GM23338 (cell line): ENCODE measurements around the gene KIAA1614.
A peak's percentile ranks its signal among the peaks of the same experiment; 100 is the strongest.

Experiments
- CREB1 ChIP-seq: fragments of 250-450 bp; sonication (Bioruptor Pico); IDR thresholded peaks from 2 replicates; pipeline ENCODE4 v1.5.0; 2020; ENCODE audit warnings: low read depth, mild to moderate bottlenecking, moderate library complexity
- EZH2 ChIP-seq: fragments of 200-600 bp; sonication (generic); IDR thresholded peaks from one replicate; pipeline ENCODE4 v1.8.0; 2017; ENCODE audit warnings: antibody characterized with exemption, mild to moderate bottlenecking, low read depth; ENCODE audit not compliant: unreplicated experiment
- EZH2phosphoT487 ChIP-seq: fragments of 200-600 bp; sonication (generic); IDR thresholded peaks from one replicate; pipeline ENCODE4 v1.8.1; 2018; ENCODE audit warnings: antibody characterized with exemption; ENCODE audit not compliant: unreplicated experiment
- NANOG ChIP-seq: IDR thresholded peaks from 2 replicates; pipeline ENCODE4 v1.6.1; 2016; ENCODE audit warnings: antibody characterized with exemption, borderline replicate concordance
- POLR2AphosphoS5 ChIP-seq: IDR thresholded peaks from 2 replicates; pipeline ENCODE4 v1.6.1; 2016; ENCODE audit warnings: antibody characterized with exemption, low read depth
- ZNF331 ChIP-seq: fragments of 250-450 bp; sonication (Bioruptor Pico); IDR thresholded peaks from 2 replicates; pipeline ENCODE4 v1.5.0; 2020; ENCODE audit warnings: low read depth, mild to moderate bottlenecking, moderate library complexity
- TF ChIP-seq, protein P1 (sequence below), 2 experiments: fragments of 200-600 bp in 1 of 2; sonication (generic) in 1 of 2; conservative IDR thresholded peaks; 2 replicates each; pipeline versions ENCODE4 v1.5.1 to v1.6.1; 2016 to 2017; ENCODE audit warnings: antibody characterized with exemption in 2 of 2, low read depth in 2 of 2, mild to moderate bottlenecking in 2 of 2, moderate library complexity in 1 of 2
- TF ChIP-seq, protein P2 (sequence below): IDR thresholded peaks from one replicate; pipeline ENCODE4 v1.6.1; 2018; ENCODE audit warnings: antibody characterized with exemption; ENCODE audit not compliant: unreplicated experiment

DNA sequence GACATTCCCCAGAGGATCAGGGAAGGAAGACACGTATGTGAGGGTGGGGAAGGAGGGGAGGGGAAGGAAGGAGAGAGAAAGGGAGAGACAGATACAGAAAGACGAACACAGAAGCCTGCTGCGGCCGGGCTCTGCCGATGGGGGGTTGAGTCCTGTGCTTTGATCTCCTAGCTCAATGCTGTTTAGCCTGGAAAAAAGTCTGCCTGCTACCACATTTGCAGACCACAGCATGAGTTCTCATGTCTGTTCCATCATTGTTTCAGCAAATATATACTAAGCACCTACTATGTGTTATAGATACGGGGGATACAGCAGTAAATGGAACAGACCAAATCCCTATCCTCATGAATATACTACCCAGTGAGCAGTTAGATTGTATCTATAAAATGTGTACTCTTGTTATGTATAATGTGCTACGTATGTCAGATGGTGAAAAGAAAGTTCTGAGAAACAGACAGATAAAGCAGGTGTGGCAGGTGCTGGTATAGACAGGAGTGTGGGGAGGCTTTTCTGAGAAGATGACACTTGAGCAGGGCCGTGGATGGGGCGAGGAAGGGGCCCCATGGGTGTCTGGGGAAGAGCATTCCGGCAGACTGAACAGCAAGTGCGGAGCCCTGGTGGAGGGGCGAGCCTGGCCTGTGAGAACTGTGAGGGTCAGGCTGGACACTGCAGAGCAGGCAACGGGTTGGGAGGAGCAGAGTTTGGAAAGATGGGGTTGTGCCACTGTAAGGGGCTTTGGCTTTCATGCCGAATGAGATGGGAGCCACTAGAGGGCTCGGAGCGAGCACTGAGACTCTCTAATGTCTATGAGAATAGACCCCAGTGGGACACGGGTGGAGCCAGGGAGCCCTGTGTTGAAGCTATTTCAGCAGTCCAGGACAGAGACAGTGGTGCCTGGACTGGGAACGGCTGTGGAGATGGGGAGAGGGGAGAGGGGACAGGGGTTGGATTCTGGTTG lies 34.1 kb downstream of the KIAA1614 start:
- TF ChIP-seq, protein P1, sequence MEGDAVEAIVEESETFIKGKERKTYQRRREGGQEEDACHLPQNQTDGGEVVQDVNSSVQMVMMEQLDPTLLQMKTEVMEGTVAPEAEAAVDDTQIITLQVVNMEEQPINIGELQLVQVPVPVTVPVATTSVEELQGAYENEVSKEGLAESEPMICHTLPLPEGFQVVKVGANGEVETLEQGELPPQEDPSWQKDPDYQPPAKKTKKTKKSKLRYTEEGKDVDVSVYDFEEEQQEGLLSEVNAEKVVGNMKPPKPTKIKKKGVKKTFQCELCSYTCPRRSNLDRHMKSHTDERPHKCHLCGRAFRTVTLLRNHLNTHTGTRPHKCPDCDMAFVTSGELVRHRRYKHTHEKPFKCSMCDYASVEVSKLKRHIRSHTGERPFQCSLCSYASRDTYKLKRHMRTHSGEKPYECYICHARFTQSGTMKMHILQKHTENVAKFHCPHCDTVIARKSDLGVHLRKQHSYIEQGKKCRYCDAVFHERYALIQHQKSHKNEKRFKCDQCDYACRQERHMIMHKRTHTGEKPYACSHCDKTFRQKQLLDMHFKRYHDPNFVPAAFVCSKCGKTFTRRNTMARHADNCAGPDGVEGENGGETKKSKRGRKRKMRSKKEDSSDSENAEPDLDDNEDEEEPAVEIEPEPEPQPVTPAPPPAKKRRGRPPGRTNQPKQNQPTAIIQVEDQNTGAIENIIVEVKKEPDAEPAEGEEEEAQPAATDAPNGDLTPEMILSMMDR (conservative IDR thresholded peaks at IDR 0.05; ENCODE audit: low read depth in 2 of 2) = peak; percentile 24 to 48; a peak in 3 of 4 replicates
- TF ChIP-seq, protein P2, sequence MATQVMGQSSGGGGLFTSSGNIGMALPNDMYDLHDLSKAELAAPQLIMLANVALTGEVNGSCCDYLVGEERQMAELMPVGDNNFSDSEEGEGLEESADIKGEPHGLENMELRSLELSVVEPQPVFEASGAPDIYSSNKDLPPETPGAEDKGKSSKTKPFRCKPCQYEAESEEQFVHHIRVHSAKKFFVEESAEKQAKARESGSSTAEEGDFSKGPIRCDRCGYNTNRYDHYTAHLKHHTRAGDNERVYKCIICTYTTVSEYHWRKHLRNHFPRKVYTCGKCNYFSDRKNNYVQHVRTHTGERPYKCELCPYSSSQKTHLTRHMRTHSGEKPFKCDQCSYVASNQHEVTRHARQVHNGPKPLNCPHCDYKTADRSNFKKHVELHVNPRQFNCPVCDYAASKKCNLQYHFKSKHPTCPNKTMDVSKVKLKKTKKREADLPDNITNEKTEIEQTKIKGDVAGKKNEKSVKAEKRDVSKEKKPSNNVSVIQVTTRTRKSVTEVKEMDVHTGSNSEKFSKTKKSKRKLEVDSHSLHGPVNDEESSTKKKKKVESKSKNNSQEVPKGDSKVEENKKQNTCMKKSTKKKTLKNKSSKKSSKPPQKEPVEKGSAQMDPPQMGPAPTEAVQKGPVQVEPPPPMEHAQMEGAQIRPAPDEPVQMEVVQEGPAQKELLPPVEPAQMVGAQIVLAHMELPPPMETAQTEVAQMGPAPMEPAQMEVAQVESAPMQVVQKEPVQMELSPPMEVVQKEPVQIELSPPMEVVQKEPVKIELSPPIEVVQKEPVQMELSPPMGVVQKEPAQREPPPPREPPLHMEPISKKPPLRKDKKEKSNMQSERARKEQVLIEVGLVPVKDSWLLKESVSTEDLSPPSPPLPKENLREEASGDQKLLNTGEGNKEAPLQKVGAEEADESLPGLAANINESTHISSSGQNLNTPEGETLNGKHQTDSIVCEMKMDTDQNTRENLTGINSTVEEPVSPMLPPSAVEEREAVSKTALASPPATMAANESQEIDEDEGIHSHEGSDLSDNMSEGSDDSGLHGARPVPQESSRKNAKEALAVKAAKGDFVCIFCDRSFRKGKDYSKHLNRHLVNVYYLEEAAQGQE = no peak
- TF ChIP-seq EZH2phosphoT487 = no peak
- TF ChIP-seq ZNF331 = no peak
- no peak for TF ChIP-seq EZH2
- TF ChIP-seq POLR2AphosphoS5 = no peak
- no peak for TF ChIP-seq CREB1 (CRISPR knock-in tag)
- no peak for TF ChIP-seq NANOG
